SK-N-SH (cell line): ENCODE data around the gene MYO18A. TPM values are rescaled to one million over a fixed set of nuclear protein-coding genes. Genes with fewer than 3 reads are reported as not detected.

Experiments used
- CTCF ChIA-PET: fragments of 300-600, 350-600 bp; formaldehyde crosslinking; extraction: SDS; loops from one replicate; lab custom pipeline; 2021; lab: Yijun Ruan, JAX
- POLR2A ChIA-PET: fragments of 350-600 bp; sonication (Branson Sonifier 250); formaldehyde crosslinking; extraction: SDS; loops from one replicate; lab custom pipeline; 2020; ENCODE audit warnings: antibody characterized with exemption, inconsistent platforms; lab: Yijun Ruan, JAX
- DNase-seq: peaks from one replicate; pipeline ENCODE4 v3.0.0; 2012
- H2AFZ ChIP-seq: fragments of 200-600 bp; sonication (generic); 2 replicates; pipeline ENCODE4 v1.8.1; 2016; ENCODE audit warnings: antibody characterized with exemption, mild to moderate bottlenecking, low read depth
- H3F3A ChIP-seq: fragments of 200-600 bp; sonication (generic); replicated peaks from 2 replicates; pipeline ENCODE3; 2016; ENCODE audit warnings: antibody characterized with exemption, mild to moderate bottlenecking; ENCODE audit not compliant: insufficient read depth
- H3K27ac ChIP-seq, 2 experiments: fragments of 200-500 bp in 1 of 2; fragments of 200-600 bp in 1 of 2; sonication (Bioruptor generic) in 1 of 2; sonication (generic), shearing (Covaris generic) in 1 of 2; 2 replicates each; pipeline versions ENCODE4 v1.5.1 to v1.6.1; 2014 to 2016; ENCODE audit warnings: low read depth in 2 of 2, inconsistent platforms in 1 of 2, low read length in 1 of 2, mild to moderate bottlenecking in 1 of 2, mixed read lengths in 1 of 2
- H3K27me3 ChIP-seq: fragments of 200-600 bp; sonication (generic), shearing (Covaris generic); 2 replicates; pipeline ENCODE4 v1.6.1; 2016; ENCODE audit warnings: mixed run types; ENCODE audit not compliant: insufficient read depth
- H3K36me3 ChIP-seq, 2 experiments: fragments of 200-500 bp in 1 of 2; fragments of 200-600 bp in 1 of 2; sonication (Bioruptor generic) in 1 of 2; sonication (generic) in 1 of 2; replicated peaks in 1 of 2; 2 replicates each; pipeline versions ENCODE3 to v1.5.1; 2014 to 2016; ENCODE audit warnings: low read length in 1 of 2, mild to moderate bottlenecking in 1 of 2; ENCODE audit not compliant: insufficient read depth in 2 of 2, control insufficient read depth in 1 of 2
- H3K4me1 ChIP-seq, 2 experiments: fragments of 200-500 bp in 1 of 2; fragments of 200-600 bp in 1 of 2; sonication (Bioruptor generic) in 1 of 2; sonication (generic), shearing (Covaris generic) in 1 of 2; 2 replicates each; pipeline versions ENCODE4 v1.5.1 to v1.6.1; 2014 to 2016; ENCODE audit warnings: low read depth in 1 of 2, low read length in 1 of 2, mixed run types in 1 of 2; ENCODE audit not compliant: insufficient read depth in 2 of 2, control insufficient read depth in 1 of 2
- H3K4me2 ChIP-seq: fragments of 200-600 bp; sonication (generic), shearing (Covaris generic); 2 replicates; pipeline ENCODE4 v1.6.1; 2017; ENCODE audit warnings: mixed run types
- H3K4me3 ChIP-seq, 2 experiments: fragments of 200-500 bp in 1 of 2; fragments of 200-600 bp in 1 of 2; sonication (Bioruptor generic) in 1 of 2; sonication (generic), shearing (Covaris generic) in 1 of 2; 2 replicates each; pipeline versions ENCODE4 v1.5.1 to v1.8.1; 2014 to 2016; ENCODE audit warnings: low read depth in 2 of 2, inconsistent platforms in 1 of 2, low read length in 1 of 2, mild to moderate bottlenecking in 1 of 2, mixed read lengths in 1 of 2, moderate library complexity in 1 of 2
- H3K79me2 ChIP-seq: fragments of 200-600 bp; sonication (generic); 2 replicates; pipeline ENCODE4 v1.8.1; 2017; ENCODE audit warnings: mild to moderate bottlenecking; ENCODE audit not compliant: insufficient read depth
- H3K9ac ChIP-seq: fragments of 200-600 bp; sonication (generic); 2 replicates; pipeline ENCODE4 v1.6.1; 2017; ENCODE audit warnings: mixed run types
- H3K9me2 ChIP-seq: fragments of 200-600 bp; sonication (generic); 2 replicates; pipeline ENCODE4 v1.6.1; 2017; ENCODE audit warnings: mixed run types
- H3K9me3 ChIP-seq: fragments of 200-600 bp; sonication (generic); 2 replicates; pipeline ENCODE4 v1.6.1; 2017; ENCODE audit warnings: mixed run types, mild to moderate bottlenecking, moderate library complexity
- H4K20me1 ChIP-seq: fragments of 200-600 bp; sonication (generic); 2 replicates; pipeline ENCODE4 v1.6.1; 2017; ENCODE audit warnings: mild to moderate bottlenecking, mixed run types; ENCODE audit not compliant: insufficient read depth
- CHD2 ChIP-seq: fragments of 150-350 bp; IDR thresholded peaks from 2 replicates; pipeline ENCODE4 v1.6.1; 2018; ENCODE audit warnings: low read length; ENCODE audit not compliant: partially characterized antibody
- ELF1 ChIP-seq: IDR thresholded peaks from 2 replicates; pipeline ENCODE4 v1.4.0; 2012
- EZH2phosphoT487 ChIP-seq: fragments of 200-600 bp; sonication (generic); IDR thresholded peaks from 2 replicates; pipeline ENCODE4 v1.6.1; 2017; ENCODE audit warnings: low read depth, mixed run types, mild to moderate bottlenecking, antibody characterized with exemption, moderate library complexity, borderline replicate concordance
- FOSL2 ChIP-seq: IDR thresholded peaks from 2 replicates; pipeline ENCODE4 v1.4.0; 2012; ENCODE audit warnings: low read depth, mild to moderate bottlenecking, moderate library complexity, borderline replicate concordance
- FOXM1 ChIP-seq: IDR thresholded peaks from 2 replicates; pipeline ENCODE4 v1.4.0; 2012; ENCODE audit warnings: low read depth, mild to moderate bottlenecking
- GABPA ChIP-seq: IDR thresholded peaks from 2 replicates; pipeline ENCODE4 v1.4.0; 2012; ENCODE audit warnings: low read depth, mild to moderate bottlenecking
- GATA2 ChIP-seq: sonication (generic); formaldehyde crosslinking; IDR thresholded peaks from 2 replicates; pipeline ENCODE4 v1.5.0; 2020; ENCODE audit warnings: mild to moderate bottlenecking, missing genetic modification reagents
- MAX ChIP-seq: IDR thresholded peaks from 2 replicates; pipeline ENCODE4 v1.4.0; 2012; ENCODE audit warnings: low read depth
- MEF2A ChIP-seq: IDR thresholded peaks from 2 replicates; pipeline ENCODE4 v1.4.0; 2012; ENCODE audit warnings: low read depth, borderline replicate concordance
- MXI1 ChIP-seq: IDR thresholded peaks from 2 replicates; pipeline ENCODE4 v1.6.1; 2012; ENCODE audit warnings: mild to moderate bottlenecking, low read depth, low read length, improper control_type of control experiment
- NRF1 ChIP-seq: IDR thresholded peaks from 2 replicates; pipeline ENCODE4 v1.6.1; 2012; ENCODE audit warnings: low read depth, mild to moderate bottlenecking, low read length
- PBX3 ChIP-seq: IDR thresholded peaks from 2 replicates; pipeline ENCODE4; 2012
- POLR2AphosphoS5 ChIP-seq: IDR thresholded peaks from 2 replicates; pipeline ENCODE4 v1.6.1; 2012; ENCODE audit warnings: low read depth, low read length
- RCOR1 ChIP-seq: fragments of 150-350 bp; IDR thresholded peaks from 2 replicates; pipeline ENCODE4 v1.6.1; 2017; ENCODE audit warnings: antibody characterized with exemption, low read length
- REST ChIP-seq: IDR thresholded peaks from 2 replicates; pipeline ENCODE4 v1.6.1; 2012; ENCODE audit warnings: mild to moderate bottlenecking, low read depth, low read length, moderate library complexity
- RXRA ChIP-seq: IDR thresholded peaks from 2 replicates; pipeline ENCODE4 v1.4.0; 2012; ENCODE audit warnings: low read depth, mild to moderate bottlenecking, borderline replicate concordance
- SMC3 ChIP-seq: IDR thresholded peaks from 2 replicates; pipeline ENCODE4 v1.6.1; 2012; ENCODE audit warnings: low read depth, low read length, improper control_type of control experiment
- USF1 ChIP-seq: IDR thresholded peaks from 2 replicates; pipeline ENCODE4 v1.4.0; 2012; ENCODE audit warnings: low read depth, borderline replicate concordance
- USF2 ChIP-seq: fragments of 150-350 bp; IDR thresholded peaks from 2 replicates; pipeline ENCODE4 v1.6.1; 2017; ENCODE audit warnings: antibody characterized with exemption, low read length, low read depth, borderline replicate concordance
- YY1 ChIP-seq: IDR thresholded peaks from 2 replicates; pipeline ENCODE4 v1.4.0; 2012; ENCODE audit warnings: low read depth, mild to moderate bottlenecking
- WGBS: methylation state at CpG from one replicate; pipeline ENCODE4 v1.1.6; 2017; ENCODE audit warnings: low lambda C conversion rate; 5-methylcytosine and 5-hydroxymethylcytosine counted together
- polyA plus RNA-seq, 3 experiments: library from polyadenylated mRNA; depleted of rRNA; stranded (reverse); fragments of >200 nt; gene quantifications; 2 replicates each; pipeline ENCODE4 v1.2.3, GENCODE V29; 2012

Gene MYO18A
- polyA plus RNA-seq, 1 of the 3 experiments (the other 2 are of a cell fraction), result 6.6 TPM

- no peaks in the 10 kb centered on the region for H3K27me3 ChIP-seq
- 0 out of 2 replicates have a peak overlapping the region, but pooled peaks have one; percentile 9 for H2AFZ ChIP-seq
- no peaks in the 10 kb centered on the region for H3K9me3 ChIP-seq
- no peak for TF ChIP-seq FOSL2
- TF ChIP-seq CHD2, result no peak
- no peaks in the 10 kb centered on the region for H3K36me3 ChIP-seq
- H3K79me2 ChIP-seq, result no peaks in the 10 kb centered on the region
- peaks cover 7 to 37% of the 10 kb centered on the region in 2 experiments; a peak in 3 of 4 replicates for H3K4me1 ChIP-seq
- H3F3A ChIP-seq, result no peaks in the 10 kb centered on the region
- H3K27ac ChIP-seq, result peak overlapping the region; percentile 6 to 93; a peak in 3 of 4 replicates
- H3K9ac ChIP-seq, result no peak overlapping the region
- no peak for DNase-seq
- H4K20me1 ChIP-seq, result no peaks in the 10 kb centered on the region
- ChIA-PET CTCF (interaction anchor here (1.0 to 1.8 kb wide), 4 partner anchors 13 to 57 kb away, joined by 3 to 11 read pairs (median 4); no protein-coding TSS in a partner anchor), POLR2A (interaction anchor here (1.3 kb wide), 1 partner anchor 24 kb away, joined by 3 read pairs; no protein-coding TSS in a partner anchor)
- H3K4me3 ChIP-seq, result no peak overlapping the region
- H3K4me2 ChIP-seq, result no peak overlapping the region
- no peaks in the 10 kb centered on the region for H3K9me2 ChIP-seq
- WGBS, result 69% methylated on average over 6 of the region's 6 CpGs
Observed at GRCh38 chr17:29060475-29060874, 119.7 kb downstream of the MYO18A start.

- H2AFZ ChIP-seq, result no peak overlapping the region
- no peaks in the 10 kb centered on the region for H3K79me2 ChIP-seq
- no peak overlapping the region for H3K27ac ChIP-seq
- DNase-seq, result no peak
- no peaks in the 10 kb centered on the region for H3K9me2 ChIP-seq
- no peaks in the 10 kb centered on the region for H3F3A ChIP-seq
- H3K9ac ChIP-seq, result no peak overlapping the region
- no peak overlapping the region for H3K4me3 ChIP-seq
- POLR2A ChIA-PET, result no interaction called here
- H3K36me3 ChIP-seq, result no peaks in the 10 kb centered on the region
- H4K20me1 ChIP-seq, result no peaks in the 10 kb centered on the region
- H3K4me1 ChIP-seq, result peaks cover 7 to 45% of the 10 kb centered on the region in 2 experiments; a peak in 3 of 4 replicates
- CTCF ChIA-PET, result interaction anchor here (0.7 to 1.8 kb wide), 4 partner anchors 14 to 58 kb away, joined by 3 to 11 read pairs (median 4); no protein-coding TSS in a partner anchor
- no peaks in the 10 kb centered on the region for H3K27me3 ChIP-seq
- H3K9me3 ChIP-seq, result no peaks in the 10 kb centered on the region
- H3K4me2 ChIP-seq, result no peak overlapping the region
- WGBS, result 80% methylated on average over 2 of the region's 2 CpGs
- no peak for TF ChIP-seq EZH2phosphoT487
- no peak for TF ChIP-seq USF1
- no peak for TF ChIP-seq MAX
- TF ChIP-seq REST, result no peak
- TF ChIP-seq POLR2AphosphoS5, result no peak
- TF ChIP-seq RCOR1, result no peak
- TF ChIP-seq YY1, result no peak
- no peak for TF ChIP-seq RXRA
- TF ChIP-seq GABPA, result no peak
- TF ChIP-seq SMC3, result no peak
- no peak for TF ChIP-seq USF2
- TF ChIP-seq FOXM1, result no peak
- TF ChIP-seq PBX3, result no peak
- TF ChIP-seq MXI1, result no peak
- TF ChIP-seq GATA2 (CRISPR knock-in tag), result no peak
- no peak for TF ChIP-seq MEF2A
- TF ChIP-seq ELF1, result no peak
- no peak for TF ChIP-seq NRF1
Observed at GRCh38 chr17:29059281-29059680, 120.9 kb downstream of the MYO18A start.
